ENCODE measurements around the gene PRR3. TPM values are rescaled to one million over a fixed set of nuclear protein-coding genes. Genes with fewer than 3 reads are reported as not detected.

Gene PRR3
- total RNA-seq, 1 donor from 2014 or later, result 3.9 TPM

DNA sequence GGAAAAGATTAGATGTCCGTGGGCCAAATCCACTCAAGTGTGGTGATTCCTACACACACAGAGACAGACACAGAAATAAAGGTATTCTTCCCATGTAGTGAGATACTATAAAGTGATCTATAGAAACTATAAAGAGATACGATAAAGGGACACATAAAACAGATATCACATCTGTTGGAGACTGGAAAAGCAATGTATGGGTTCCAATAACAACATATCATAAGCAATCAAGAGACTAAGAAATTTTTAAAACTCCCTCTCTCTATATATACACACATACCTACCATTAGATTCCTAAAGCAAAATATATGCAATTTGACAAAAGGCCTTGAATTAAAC, 54.7 kb downstream of the PRR3 start:
- DNase-seq (ENCODE audit: low read depth), result no peak

DNA sequence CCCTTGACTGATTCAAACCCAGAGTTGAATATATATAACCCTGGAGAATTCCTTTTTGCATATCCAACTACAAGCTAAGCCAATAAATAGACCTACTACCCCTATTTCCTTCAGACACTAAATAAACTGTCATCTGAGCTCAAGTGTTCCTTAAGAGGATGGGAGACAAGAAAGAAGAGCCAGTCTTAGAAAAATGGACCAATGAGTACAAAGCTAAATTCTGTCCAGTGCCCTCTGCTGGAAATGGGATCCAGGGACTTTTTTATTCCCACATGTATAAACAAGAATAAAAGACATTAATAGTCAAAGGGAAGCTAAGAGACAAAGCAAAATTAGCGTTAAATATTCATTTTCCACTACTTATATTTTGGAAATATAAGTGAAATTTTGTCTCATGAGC, 55.1 kb downstream of the PRR3 start:
- DNase-seq (ENCODE audit: low read depth), result peak; percentile 47

GRCh38 chr6:30612687-30613248, 55.7 kb downstream of the PRR3 start:
- DNase-seq (ENCODE audit: low read depth), result peak; percentile 90

Other genes with a start within 250 kb of the PRR3 start
- gene TRIM39, start 230.4 kb upstream of the PRR3 start, total RNA-seq, result 9.6 and 14.1 TPM in 2 replicates
- gene RPP21, start 212.1 kb upstream of the PRR3 start, total RNA-seq, result 15.8 and 34.7 TPM in 2 replicates
- gene HLA-E, start 67.8 kb upstream of the PRR3 start, total RNA-seq, result 170 and 213 TPM in 2 replicates
- gene GNL1, start 806 bp upstream of the PRR3 start, total RNA-seq, result 32.2 and 49.8 TPM in 2 replicates
- gene ABCF1, start 14.1 kb downstream of the PRR3 start, total RNA-seq, result 40.1 and 77.8 TPM in 2 replicates
- gene PPP1R10, start 59.9 kb downstream of the PRR3 start, total RNA-seq, result 6.1 and 30.3 TPM in 2 replicates
- gene MRPS18B, start 60.5 kb downstream of the PRR3 start, total RNA-seq, result 31.0 and 60.4 TPM in 2 replicates
- gene ATAT1, start 69.6 kb downstream of the PRR3 start, total RNA-seq, result 7.6 and 7.8 TPM in 2 replicates
- gene C6orf136, start 89.8 kb downstream of the PRR3 start, total RNA-seq, result 6.9 and 7.3 TPM in 2 replicates
- gene DHX16, start 115.7 kb downstream of the PRR3 start, total RNA-seq, result 40.2 and 41.7 TPM in 2 replicates
- gene PPP1R18, start 129.3 kb downstream of the PRR3 start, total RNA-seq, result 27.5 and 38.7 TPM in 2 replicates
- 0.69 and 1.7 TPM in 2 replicates for gene NRM, start 133.7 kb downstream of the PRR3 start, total RNA-seq
- 6.4 and 10.2 TPM in 2 replicates for gene MDC1, start 160.0 kb downstream of the PRR3 start, total RNA-seq
- 312 and 597 TPM in 2 replicates for gene TUBB, start 163.1 kb downstream of the PRR3 start, total RNA-seq
- 19.4 and 100 TPM in 2 replicates for gene FLOT1, start 185.4 kb downstream of the PRR3 start, total RNA-seq
- gene IER3, start 187.3 kb downstream of the PRR3 start, total RNA-seq, result 56.6 and 249 TPM in 2 replicates

All from renal cortical epithelial cell (primary cell).